ENCODE data around the gene NIM1K.
"Not testable (repeated sequence)": the region's sequence is repeated elsewhere in the genome, so short reads cannot be mapped to it uniquely, and the experiment has no call there.

The NIM1K gene

DNA sequence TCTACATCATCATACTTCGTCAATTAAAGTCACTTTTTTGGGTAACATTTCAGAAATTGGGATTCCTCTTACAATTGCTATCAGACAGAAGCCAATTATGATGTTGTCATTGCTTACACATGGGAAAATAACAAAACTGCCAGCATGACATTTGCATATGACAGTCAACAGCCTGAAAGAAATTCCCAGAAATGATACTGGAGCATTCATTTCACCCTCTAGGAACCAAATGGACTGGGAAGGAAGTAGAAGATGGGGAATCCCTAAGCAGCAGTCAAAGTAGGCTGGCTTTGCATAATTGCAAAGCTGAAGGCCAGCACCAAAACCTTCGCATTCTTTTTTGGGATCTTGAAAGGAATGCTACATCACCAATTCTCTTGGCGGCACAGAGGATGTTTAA is 110.5 kb downstream of the NIM1K start:
- DNase-seq (ENCODE audit: low read depth, low spot score) = no peak

DNA sequence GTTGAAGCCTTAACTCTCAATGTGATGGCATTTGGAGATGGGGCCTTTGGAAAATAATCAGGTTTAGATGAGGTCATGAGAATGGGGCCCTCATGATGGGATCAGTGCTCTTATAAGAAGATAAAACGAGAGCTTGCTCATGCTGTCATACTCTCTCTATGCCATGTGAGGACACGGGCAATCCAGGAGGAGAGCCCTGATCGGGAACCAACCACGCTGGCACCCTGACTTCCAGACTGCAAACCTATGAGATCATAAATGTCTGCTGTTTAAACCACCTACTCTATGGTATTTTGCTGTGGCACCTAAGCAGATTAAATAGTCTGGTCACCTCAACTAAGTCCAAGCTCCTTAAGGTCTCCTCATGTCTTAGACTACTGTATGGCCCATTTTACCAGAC is 111.2 kb downstream of the NIM1K start:
- H3K4me3 ChIP-seq (ENCODE audit: low read length) = no peak overlapping the region
- no peak for DNase-seq (ENCODE audit: low read depth, low spot score)

More for the DNA sequence above, 110.5 kb downstream of the NIM1K start:
- H3K4me3 ChIP-seq (ENCODE audit: low read length) = no peak overlapping the region

GRCh38 chr5:43304525-43304924 is 112.5 kb downstream of the NIM1K start:
- DNase-seq (ENCODE audit: low read depth, low spot score) = no peak

GRCh38 chr5:43305948-43306565 is 114.0 kb downstream of the NIM1K start:
- H3K4me3 ChIP-seq (ENCODE audit: low read length) = no peak overlapping the region
- peak; percentile 79 for DNase-seq (ENCODE audit: low read depth, low spot score)

More at GRCh38 chr5:43304525-43304924, 112.5 kb downstream of the NIM1K start:
- H3K4me3 ChIP-seq (ENCODE audit: low read length) = no peak overlapping the region

GRCh38 chr5:43306954-43307353 is 114.9 kb downstream of the NIM1K start:
- not testable (repeated sequence) for DNase-seq (ENCODE audit: low read depth, low spot score); H3K4me3 ChIP-seq (ENCODE audit: low read length)

DNA sequence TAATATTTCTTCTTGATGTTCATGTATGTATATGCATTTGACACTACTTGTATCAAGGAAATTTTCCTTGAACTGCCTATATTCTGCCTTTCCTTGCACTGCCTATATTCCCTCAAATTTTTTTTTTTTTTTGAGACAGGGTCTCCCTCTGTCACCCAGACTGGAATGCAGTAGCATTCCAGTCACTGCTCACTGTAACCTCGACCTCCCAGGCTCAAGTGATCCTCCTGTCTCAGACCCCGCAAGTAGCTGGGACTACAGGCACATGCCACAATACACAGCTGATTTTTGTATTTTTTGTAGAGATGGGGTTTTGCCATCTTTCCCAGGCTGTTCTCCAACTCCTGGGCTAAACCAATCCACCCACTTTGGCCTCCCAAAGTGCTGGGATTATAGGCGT is 117.1 kb downstream of the NIM1K start:
- DNase-seq (ENCODE audit: low read depth, low spot score) = no peak
- H3K4me3 ChIP-seq (ENCODE audit: low read length) = no peak overlapping the region

GRCh38 chr5:43309637-43310036 is 117.6 kb downstream of the NIM1K start:
- DNase-seq (ENCODE audit: low read depth, low spot score) = no peak
- H3K4me3 ChIP-seq (ENCODE audit: low read length) = no peak overlapping the region

GRCh38 chr5:43312076-43312661 is 120.1 kb downstream of the NIM1K start:
- peak overlapping the region; percentile 93 for H3K4me3 ChIP-seq (ENCODE audit: low read length)
- no peak for DNase-seq (ENCODE audit: low read depth, low spot score)

- peak; percentile 52 for DNase-seq (ENCODE audit: low read depth, low spot score)
- H3K4me3 ChIP-seq (ENCODE audit: low read length) = peak overlapping the region; percentile 93
Measured at GRCh38 chr5:43312699-43313034, 120.6 kb downstream of the NIM1K start.

DNA sequence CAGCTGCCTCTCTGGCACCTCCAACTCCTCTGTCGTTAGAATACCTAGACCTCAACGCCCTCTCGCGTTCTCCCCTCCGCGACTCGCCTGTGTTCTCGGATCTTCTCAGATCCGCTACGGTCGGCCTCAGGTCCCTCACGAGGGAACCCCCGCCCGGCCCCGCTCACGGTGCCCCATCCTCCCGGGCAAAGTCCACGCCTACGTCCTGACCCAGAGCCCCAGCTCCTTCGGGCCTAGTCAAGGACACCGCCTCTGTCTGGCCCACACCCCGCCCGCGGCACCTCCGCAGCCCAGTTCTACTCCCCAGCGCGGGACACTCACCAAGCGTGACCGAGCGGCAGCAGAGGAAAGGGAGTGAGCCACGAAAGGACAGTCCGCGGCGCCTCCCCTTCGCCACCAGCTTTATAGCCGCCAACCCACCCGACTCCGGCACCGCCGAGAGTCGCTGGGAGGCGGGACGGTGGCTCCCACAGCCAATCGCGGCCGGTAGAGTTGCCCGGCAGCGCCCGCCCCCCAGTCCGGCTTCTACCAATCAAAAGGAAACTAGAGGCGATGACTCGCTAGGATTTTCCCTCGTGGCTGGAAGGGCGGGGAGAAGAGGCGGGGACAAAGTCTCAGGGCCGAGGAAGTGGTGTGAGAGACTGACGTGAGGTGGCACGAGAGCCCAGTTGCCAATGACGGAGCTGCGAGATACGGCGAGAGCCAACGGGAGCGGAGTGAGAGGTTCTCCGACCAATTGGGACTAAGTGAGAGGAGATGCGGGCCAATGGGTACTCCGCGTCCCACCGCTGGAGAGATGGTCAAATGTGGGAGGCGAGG is 121.2 kb downstream of the NIM1K start, which contains the start of gene HMGCS1:
Gene HMGCS1 (minus strand): TSS at position 378 of the 819 bp plus-strand sequence. CDS start 14,447 bp downstream, outside the sequence.
- peak; percentile 100 for DNase-seq (ENCODE audit: low read depth, low spot score)
- peak within 1 kb of the TSS; percentile 93 for H3K4me3 ChIP-seq (ENCODE audit: low read length)

- H3K4me3 ChIP-seq (ENCODE audit: low read length) = peak overlapping the region; percentile 44
- DNase-seq (ENCODE audit: low read depth, low spot score) = no peak
Measured at GRCh38 chr5:43313854-43314457, 121.9 kb downstream of the NIM1K start.

DNA sequence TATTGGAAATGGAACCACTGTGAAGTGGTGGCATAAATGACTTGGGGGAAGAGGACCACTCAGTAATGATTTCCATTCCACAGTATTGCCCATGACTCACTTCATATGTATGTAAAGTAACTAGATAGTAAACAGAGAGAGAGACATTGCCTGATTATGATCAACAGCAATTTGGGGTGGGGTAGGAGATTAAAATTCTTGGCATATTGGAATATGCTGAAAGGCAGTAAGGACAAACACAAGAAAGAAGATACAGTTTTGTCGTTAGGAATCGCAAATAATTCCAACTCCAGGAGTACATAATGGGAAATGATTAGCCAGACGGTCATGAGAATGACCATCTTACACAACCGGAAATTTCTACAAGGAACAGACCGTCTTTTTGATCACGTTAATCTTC is 122.7 kb downstream of the NIM1K start:
- H3K4me3 ChIP-seq (ENCODE audit: low read length) = no peak overlapping the region
- no peak for DNase-seq (ENCODE audit: low read depth, low spot score)

- no peak for DNase-seq (ENCODE audit: low read depth, low spot score)
- no peak overlapping the region for H3K4me3 ChIP-seq (ENCODE audit: low read length)
Measured at GRCh38 chr5:43315263-43315662, 123.2 kb downstream of the NIM1K start.

GRCh38 chr5:43315682-43316081 is 123.7 kb downstream of the NIM1K start:
- no peak overlapping the region for H3K4me3 ChIP-seq (ENCODE audit: low read length)
- DNase-seq (ENCODE audit: low read depth, low spot score) = no peak

GRCh38 chr5:43316421-43316820 is 124.4 kb downstream of the NIM1K start:
- DNase-seq (ENCODE audit: low read depth, low spot score) = no peak
- no peak overlapping the region for H3K4me3 ChIP-seq (ENCODE audit: low read length)

- no peak overlapping the region for H3K4me3 ChIP-seq (ENCODE audit: low read length)
- DNase-seq (ENCODE audit: low read depth, low spot score) = no peak
Measured at GRCh38 chr5:43320846-43321245, 128.8 kb downstream of the NIM1K start.

DNA sequence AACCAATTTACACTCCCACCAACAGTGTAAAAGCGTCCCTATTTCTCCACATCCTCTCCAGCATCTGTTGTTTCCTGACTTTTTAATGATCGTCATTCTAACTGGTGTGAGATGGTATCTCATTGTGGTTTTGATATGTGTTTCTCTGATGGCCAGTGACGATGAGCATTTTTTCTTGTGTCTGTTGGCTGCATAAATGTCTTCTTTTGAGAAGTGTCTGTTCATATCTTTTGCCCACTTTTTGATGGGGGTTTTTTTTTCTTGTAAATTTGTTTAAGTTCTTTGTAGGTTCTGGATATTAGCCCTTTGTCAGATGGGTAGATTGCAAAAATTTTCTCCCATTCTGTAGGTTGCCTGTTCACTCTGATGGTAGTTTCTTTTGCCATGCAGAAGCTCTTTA is 131.5 kb downstream of the NIM1K start:
- DNase-seq (ENCODE audit: low read depth, low spot score); H3K4me3 ChIP-seq (ENCODE audit: low read length): not testable (repeated sequence)

GRCh38 chr5:43325624-43326023 is 133.6 kb downstream of the NIM1K start:
- H3K4me3 ChIP-seq (ENCODE audit: low read length); DNase-seq (ENCODE audit: low read depth, low spot score): not testable (repeated sequence)

All from Jurkat, Clone E6-1 (cell line).